ENCODE measurements around the gene RAB2B.

DNA sequence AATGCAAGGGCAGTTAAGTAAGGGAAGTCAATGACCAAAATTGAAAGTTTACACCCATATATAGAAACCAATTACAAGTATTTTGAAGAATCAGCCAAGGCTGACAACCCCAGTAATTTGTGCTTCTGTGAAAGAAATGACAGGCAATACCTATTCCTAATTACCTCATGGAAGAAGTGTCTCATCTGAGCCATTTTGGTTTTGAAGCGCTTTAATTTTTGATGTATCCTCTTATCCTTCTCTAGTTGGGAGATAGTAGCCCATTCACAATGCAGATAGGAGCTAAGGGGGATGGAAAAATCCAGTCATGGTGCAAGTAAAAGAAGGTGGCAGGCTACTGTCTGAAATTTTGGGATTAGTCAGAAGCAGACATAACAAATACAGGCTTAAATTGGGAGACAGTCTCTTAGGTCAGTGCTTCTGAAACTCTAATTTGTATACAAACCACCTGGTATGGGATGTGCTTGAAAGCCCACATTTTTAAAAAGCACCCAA is 62.6 kb downstream of the RAB2B start:
- TF ChIP-seq, protein P1, sequence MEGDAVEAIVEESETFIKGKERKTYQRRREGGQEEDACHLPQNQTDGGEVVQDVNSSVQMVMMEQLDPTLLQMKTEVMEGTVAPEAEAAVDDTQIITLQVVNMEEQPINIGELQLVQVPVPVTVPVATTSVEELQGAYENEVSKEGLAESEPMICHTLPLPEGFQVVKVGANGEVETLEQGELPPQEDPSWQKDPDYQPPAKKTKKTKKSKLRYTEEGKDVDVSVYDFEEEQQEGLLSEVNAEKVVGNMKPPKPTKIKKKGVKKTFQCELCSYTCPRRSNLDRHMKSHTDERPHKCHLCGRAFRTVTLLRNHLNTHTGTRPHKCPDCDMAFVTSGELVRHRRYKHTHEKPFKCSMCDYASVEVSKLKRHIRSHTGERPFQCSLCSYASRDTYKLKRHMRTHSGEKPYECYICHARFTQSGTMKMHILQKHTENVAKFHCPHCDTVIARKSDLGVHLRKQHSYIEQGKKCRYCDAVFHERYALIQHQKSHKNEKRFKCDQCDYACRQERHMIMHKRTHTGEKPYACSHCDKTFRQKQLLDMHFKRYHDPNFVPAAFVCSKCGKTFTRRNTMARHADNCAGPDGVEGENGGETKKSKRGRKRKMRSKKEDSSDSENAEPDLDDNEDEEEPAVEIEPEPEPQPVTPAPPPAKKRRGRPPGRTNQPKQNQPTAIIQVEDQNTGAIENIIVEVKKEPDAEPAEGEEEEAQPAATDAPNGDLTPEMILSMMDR (IDR thresholded peaks at IDR 0.05; ENCODE audit: borderline replicate concordance, extremely low read depth, low read length, poor library complexity, severe bottlenecking), result no peak
- no peak for TF ChIP-seq EZH2 (IDR thresholded peaks at IDR 0.05; ENCODE audit: borderline replicate concordance, low read depth, low read length, severe bottlenecking)
